Measurements from ENCODE around the gene NUDT22. TPM values are rescaled to one million over a fixed set of nuclear protein-coding genes. Genes with fewer than 3 reads are reported as not detected.

The NUDT22 gene
- polyA plus RNA-seq, 1 donor = 33.8 TPM

GRCh38 chr11:64263947-64264317 lies 37.9 kb downstream of the NUDT22 start:
- H3K9me3 ChIP-seq (ENCODE audit: control insufficient read depth, low read depth, low read length) = no peaks in the 10 kb centered on the region
- no peak overlapping the region for H3K4me3 ChIP-seq (ENCODE audit: low read length)
- no peak for DNase-seq
- peaks cover 19% of the 10 kb centered on the region for H3K4me1 ChIP-seq (ENCODE audit: control insufficient read depth, insufficient read depth, low read length)
- no peaks in the 10 kb centered on the region for H3K27me3 ChIP-seq (ENCODE audit: control insufficient read depth, insufficient read depth, low read length)
- no CpG with 5 or more reads among the region's 8 CpGs for WGBS (ENCODE audit: insufficient coverage, low lambda C conversion rate)
- no peak overlapping the region for H3K27ac ChIP-seq (ENCODE audit: low read length)
- H3K36me3 ChIP-seq (ENCODE audit: control insufficient read depth, insufficient read depth, low read length) = peaks cover 90% of the 10 kb centered on the region

- Histone ChIP-seq H3K4me1 (ENCODE audit: control insufficient read depth, insufficient read depth, low read length) (peaks cover 20% of the 10 kb centered on the region), H3K27ac (ENCODE audit: low read length) (no peak overlapping the region), H3K27me3 (ENCODE audit: control insufficient read depth, insufficient read depth, low read length) (no peaks in the 10 kb centered on the region), H3K4me3 (ENCODE audit: low read length) (no peak overlapping the region), H3K9me3 (ENCODE audit: control insufficient read depth, low read depth, low read length) (no peaks in the 10 kb centered on the region), H3K36me3 (ENCODE audit: control insufficient read depth, insufficient read depth, low read length) (peaks cover 85% of the 10 kb centered on the region)
- no CpG with 5 or more reads among the region's 10 CpGs for WGBS (ENCODE audit: insufficient coverage, low lambda C conversion rate)
- DNase-seq = no peak
Observed at GRCh38 chr11:64264371-64264852, 38.3 kb downstream of the NUDT22 start.

DNA sequence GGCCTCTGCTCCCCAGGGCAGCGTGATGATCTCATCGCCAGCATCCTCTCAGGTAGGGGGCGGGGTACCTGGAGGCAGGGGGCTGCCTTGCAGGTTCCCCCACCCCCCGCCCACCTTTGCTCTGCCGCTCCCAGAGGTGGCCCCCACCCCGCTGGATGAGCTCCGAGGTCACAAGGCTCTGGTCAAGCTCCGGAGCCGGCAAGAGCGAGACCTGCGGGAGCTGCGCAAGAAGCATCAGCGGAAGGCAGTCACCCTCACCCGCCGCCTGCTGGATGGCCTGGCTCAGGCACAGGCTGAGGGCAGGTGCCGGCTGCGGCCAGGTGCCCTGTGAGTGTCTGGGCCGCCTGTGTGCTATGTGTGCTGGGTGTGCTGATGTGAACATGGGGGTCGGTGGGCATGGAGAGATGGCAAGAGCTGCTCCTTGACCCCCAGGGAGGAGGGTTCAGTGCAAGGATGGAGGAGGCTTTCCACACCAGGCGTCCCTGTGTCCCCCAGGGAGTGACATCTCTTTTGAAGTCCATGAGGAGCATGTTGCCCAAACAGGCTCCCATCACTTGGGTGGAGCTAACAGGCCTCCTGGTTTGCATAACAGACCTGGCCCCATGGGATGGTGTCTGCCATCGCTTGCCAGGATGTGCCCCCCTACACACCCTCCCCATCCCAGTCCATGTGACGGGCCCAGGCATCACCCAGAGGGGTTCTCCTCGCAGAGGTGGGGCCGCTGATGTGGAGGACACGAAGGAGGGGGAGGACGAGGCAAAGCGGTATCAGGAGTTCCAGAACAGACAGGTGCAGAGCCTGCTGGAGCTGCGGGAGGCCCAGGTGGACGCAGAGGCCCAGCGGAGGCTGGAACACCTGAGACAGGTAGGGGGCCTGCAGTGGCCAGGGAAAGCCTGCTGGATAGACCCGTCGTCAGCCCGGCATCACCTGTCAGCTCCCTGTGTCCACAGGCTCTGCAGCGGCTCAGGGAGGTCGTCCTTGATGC lies 39.4 kb downstream of the NUDT22 start:
- H3K9me3 ChIP-seq (ENCODE audit: control insufficient read depth, low read depth, low read length) = no peaks in the 10 kb centered on the region
- no peak overlapping the region for H3K27ac ChIP-seq (ENCODE audit: low read length)
- DNase-seq = no peak
- no CpG with 5 or more reads among the region's 35 CpGs for WGBS (ENCODE audit: insufficient coverage, low lambda C conversion rate)
- H3K4me1 ChIP-seq (ENCODE audit: control insufficient read depth, insufficient read depth, low read length) = peaks cover 17% of the 10 kb centered on the region
- peaks cover 74% of the 10 kb centered on the region for H3K36me3 ChIP-seq (ENCODE audit: control insufficient read depth, insufficient read depth, low read length)
- H3K27me3 ChIP-seq (ENCODE audit: control insufficient read depth, insufficient read depth, low read length) = no peaks in the 10 kb centered on the region
- H3K4me3 ChIP-seq (ENCODE audit: low read length) = no peak overlapping the region

DNA sequence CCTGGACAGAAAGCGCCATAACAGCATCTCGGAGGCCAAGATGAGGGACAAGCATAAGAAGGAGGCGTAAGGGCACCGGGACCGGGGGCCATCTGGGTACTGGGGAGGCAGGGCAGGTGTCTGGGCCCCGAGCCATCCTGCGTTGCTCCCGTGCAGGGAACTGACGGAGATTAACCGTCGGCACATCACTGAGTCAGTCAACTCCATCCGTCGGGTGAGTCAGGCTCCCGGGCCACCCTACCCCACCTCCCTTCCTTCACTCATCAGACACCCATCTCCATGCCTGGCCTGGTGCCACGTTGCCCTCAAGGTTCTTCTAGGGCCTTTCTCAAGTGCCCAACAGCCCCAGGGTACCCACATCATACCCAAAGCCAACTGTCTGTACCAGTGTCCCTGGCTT lies 40.3 kb downstream of the NUDT22 start:
- H3K27ac ChIP-seq (ENCODE audit: low read length) = no peak overlapping the region
- H3K4me3 ChIP-seq (ENCODE audit: low read length) = no peak overlapping the region
- H3K4me1 ChIP-seq (ENCODE audit: control insufficient read depth, insufficient read depth, low read length) = peaks cover 17% of the 10 kb centered on the region
- H3K27me3 ChIP-seq (ENCODE audit: control insufficient read depth, insufficient read depth, low read length) = no peaks in the 10 kb centered on the region
- peaks cover 68% of the 10 kb centered on the region for H3K36me3 ChIP-seq (ENCODE audit: control insufficient read depth, insufficient read depth, low read length)
- DNase-seq = no peak
- H3K9me3 ChIP-seq (ENCODE audit: control insufficient read depth, low read depth, low read length) = no peaks in the 10 kb centered on the region
- WGBS (ENCODE audit: insufficient coverage, low lambda C conversion rate) = 92% methylated on average over 7 of the region's 15 CpGs

DNA sequence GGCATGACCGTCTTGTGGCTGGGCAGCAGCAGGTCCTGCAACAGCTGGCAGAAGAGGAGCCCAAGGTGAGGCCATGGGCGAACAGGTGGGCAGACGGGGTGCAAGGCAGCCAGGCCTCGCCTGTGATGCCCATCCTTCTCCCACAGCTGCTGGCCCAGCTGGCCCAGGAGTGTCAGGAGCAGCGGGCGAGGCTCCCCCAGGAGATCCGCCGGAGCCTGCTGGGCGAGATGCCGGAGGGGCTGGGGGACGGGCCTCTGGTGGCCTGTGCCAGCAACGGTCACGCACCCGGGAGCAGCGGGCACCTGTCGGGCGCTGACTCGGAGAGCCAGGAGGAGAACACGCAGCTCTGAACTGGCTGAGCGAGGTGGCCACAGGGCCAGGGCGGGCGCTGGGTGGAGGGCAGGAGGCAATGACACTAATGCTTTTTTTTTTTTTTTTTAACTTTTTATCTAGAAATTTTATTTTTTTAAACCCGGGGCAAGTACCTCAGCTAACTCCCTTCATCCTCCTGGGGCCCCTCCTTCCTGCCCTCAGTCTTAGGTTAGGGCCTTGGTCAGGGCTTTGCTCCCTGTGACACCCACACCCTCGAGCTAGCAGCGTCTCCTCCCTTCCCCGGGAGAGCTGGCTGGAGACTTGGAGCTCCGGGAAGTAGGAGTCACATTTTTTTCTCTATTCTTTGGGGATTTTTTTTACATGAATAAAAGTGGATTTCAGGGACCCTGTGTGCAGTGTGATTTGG lies 41.3 kb downstream of the NUDT22 start:
- Histone ChIP-seq H3K9me3 (ENCODE audit: control insufficient read depth, low read depth, low read length) (no peaks in the 10 kb centered on the region), H3K27ac (ENCODE audit: low read length) (no peak overlapping the region), H3K4me3 (ENCODE audit: low read length) (no peak overlapping the region), H3K4me1 (ENCODE audit: control insufficient read depth, insufficient read depth, low read length) (peaks cover 25% of the 10 kb centered on the region), H3K27me3 (ENCODE audit: control insufficient read depth, insufficient read depth, low read length) (no peaks in the 10 kb centered on the region), H3K36me3 (ENCODE audit: control insufficient read depth, insufficient read depth, low read length) (peaks cover 57% of the 10 kb centered on the region)
- no peak for DNase-seq
- 20% methylated on average over 1 of the region's 27 CpGs for WGBS (ENCODE audit: insufficient coverage, low lambda C conversion rate)

GRCh38 chr11:64268025-64268892 lies 42.2 kb downstream of the NUDT22 start:
- H3K4me1 ChIP-seq (ENCODE audit: control insufficient read depth, insufficient read depth, low read length) = peaks cover 31% of the 10 kb centered on the region
- peak overlapping the region; percentile 93 for H3K27ac ChIP-seq (ENCODE audit: low read length)
- WGBS (ENCODE audit: insufficient coverage, low lambda C conversion rate) = 80% methylated on average over 1 of the region's 23 CpGs
- no peaks in the 10 kb centered on the region for H3K27me3 ChIP-seq (ENCODE audit: control insufficient read depth, insufficient read depth, low read length)
- no peaks in the 10 kb centered on the region for H3K9me3 ChIP-seq (ENCODE audit: control insufficient read depth, low read depth, low read length)
- peak in 1 of 2 donors; percentile 50 for DNase-seq
- peaks cover 48% of the 10 kb centered on the region for H3K36me3 ChIP-seq (ENCODE audit: control insufficient read depth, insufficient read depth, low read length)
- H3K4me3 ChIP-seq (ENCODE audit: low read length) = peak overlapping the region; percentile 78

GRCh38 chr11:64268893-64269539 lies 42.9 kb downstream of the NUDT22 start:
- H3K9me3 ChIP-seq (ENCODE audit: control insufficient read depth, low read depth, low read length) = no peaks in the 10 kb centered on the region
- peak overlapping the region; percentile 78 for H3K4me3 ChIP-seq (ENCODE audit: low read length)
- peaks cover 38% of the 10 kb centered on the region for H3K4me1 ChIP-seq (ENCODE audit: control insufficient read depth, insufficient read depth, low read length)
- peaks cover 41% of the 10 kb centered on the region for H3K36me3 ChIP-seq (ENCODE audit: control insufficient read depth, insufficient read depth, low read length)
- whole genome bisulfite sequencing (ENCODE audit: insufficient coverage, low lambda C conversion rate) = no CpG with 5 or more reads among the region's 34 CpGs
- H3K27ac ChIP-seq (ENCODE audit: low read length) = peak overlapping the region; percentile 93
- peak; percentile 36 to 69 for DNase-seq
- H3K27me3 ChIP-seq (ENCODE audit: control insufficient read depth, insufficient read depth, low read length) = no peaks in the 10 kb centered on the region

DNA sequence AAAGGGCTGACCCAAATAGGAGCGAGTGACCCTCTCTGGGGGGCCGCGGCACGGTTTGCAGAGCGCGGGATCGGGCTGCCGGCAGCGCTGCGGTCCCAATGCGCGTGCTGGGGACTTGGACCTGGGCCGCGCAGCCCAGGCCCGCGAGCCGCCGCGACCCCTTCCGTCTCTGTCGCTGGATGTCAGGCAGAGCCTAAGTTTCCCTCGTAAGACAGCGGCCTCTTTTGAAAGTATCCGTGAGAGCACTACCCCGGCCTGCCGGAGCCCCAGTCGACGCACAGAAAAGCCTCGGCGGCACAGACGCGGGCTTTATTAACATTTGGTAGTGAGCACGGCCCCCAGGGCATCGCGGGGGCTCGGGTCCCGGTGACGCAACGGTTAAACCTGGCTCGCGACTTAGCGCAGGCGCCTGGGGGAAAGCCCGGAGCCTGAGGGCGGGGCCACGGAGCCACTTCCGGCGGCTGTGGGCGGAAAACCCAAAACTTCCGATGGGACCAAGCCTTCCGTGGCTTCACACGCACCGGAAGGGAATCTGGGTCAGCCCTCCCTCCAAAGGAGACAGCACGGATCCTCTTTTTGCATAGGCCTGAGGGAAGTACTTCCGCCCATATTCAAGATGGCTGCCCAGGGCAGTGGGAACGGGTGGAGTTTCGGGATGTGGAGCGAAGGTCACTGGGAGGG lies 43.6 kb downstream of the NUDT22 start:
- Histone ChIP-seq H3K36me3 (ENCODE audit: control insufficient read depth, insufficient read depth, low read length) (peaks cover 34% of the 10 kb centered on the region), H3K27me3 (ENCODE audit: control insufficient read depth, insufficient read depth, low read length) (no peaks in the 10 kb centered on the region), H3K27ac (ENCODE audit: low read length) (peak overlapping the region; percentile 93), H3K4me1 (ENCODE audit: control insufficient read depth, insufficient read depth, low read length) (peaks cover 38% of the 10 kb centered on the region), H3K9me3 (ENCODE audit: control insufficient read depth, low read depth, low read length) (no peaks in the 10 kb centered on the region), H3K4me3 (ENCODE audit: low read length) (peak overlapping the region; percentile 78)
- no CpG with 5 or more reads among the region's 58 CpGs for WGBS (ENCODE audit: insufficient coverage, low lambda C conversion rate)
- DNase-seq = peak; percentile 99 to 100

DNA sequence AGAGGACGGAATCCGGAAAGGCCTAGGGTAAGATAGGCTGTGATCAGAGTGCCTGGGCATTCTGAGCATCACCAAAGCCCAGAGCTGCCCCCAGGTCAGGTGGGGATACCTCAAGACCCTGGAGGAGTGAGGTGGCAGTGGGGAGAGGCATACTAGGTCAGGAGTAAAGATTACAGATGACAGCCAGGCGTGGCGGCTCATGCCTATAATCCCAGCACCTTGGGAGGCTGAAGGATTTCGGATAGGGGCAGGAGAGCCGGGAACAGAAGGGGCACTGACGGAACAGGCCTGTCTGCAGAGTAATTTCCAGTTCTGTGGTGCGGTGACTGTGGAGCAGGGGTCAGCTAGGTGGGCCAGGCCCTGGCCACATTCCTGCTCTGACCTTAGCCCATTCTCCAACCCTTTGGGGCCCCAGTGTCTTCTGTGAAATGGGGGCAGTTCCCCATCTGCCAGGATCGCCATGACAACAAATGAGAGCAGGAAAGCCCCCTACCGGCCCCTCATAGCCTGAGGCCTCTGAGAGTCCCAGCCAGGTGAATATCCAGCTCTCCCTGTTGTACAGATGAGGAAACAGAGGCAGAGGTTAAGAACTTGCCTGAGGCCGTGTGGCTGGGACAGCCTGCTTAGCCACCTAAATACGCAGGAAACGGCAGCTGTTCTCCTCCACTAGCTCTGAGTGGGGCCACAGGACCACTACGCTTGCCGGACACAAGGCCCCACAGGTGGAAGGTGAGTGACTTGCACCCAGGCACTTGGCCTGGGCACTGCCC lies 49.1 kb downstream of the NUDT22 start:
- H3K36me3 ChIP-seq (ENCODE audit: control insufficient read depth, insufficient read depth, low read length) = peaks cover 31% of the 10 kb centered on the region
- no peak for DNase-seq
- no peaks in the 10 kb centered on the region for H3K9me3 ChIP-seq (ENCODE audit: control insufficient read depth, low read depth, low read length)
- peaks cover 21% of the 10 kb centered on the region for H3K4me1 ChIP-seq (ENCODE audit: control insufficient read depth, insufficient read depth, low read length)
- H3K27me3 ChIP-seq (ENCODE audit: control insufficient read depth, insufficient read depth, low read length) = no peaks in the 10 kb centered on the region
- no peak overlapping the region for H3K27ac ChIP-seq (ENCODE audit: low read length)
- no peak overlapping the region for H3K4me3 ChIP-seq (ENCODE audit: low read length)
- WGBS (ENCODE audit: insufficient coverage, low lambda C conversion rate) = no CpG with 5 or more reads among the region's 15 CpGs

Data from large intestine (tissue), 3 donors.